Naive thymus-derived CD4-positive, alpha-beta T cell (primary cell): Measurements from ENCODE around the gene THG1L. TPM values are rescaled to one million over a fixed set of nuclear protein-coding genes. Genes with fewer than 3 reads are reported as not detected.

Experiments
- ATAC-seq: fragments of 150-1000 bp; cut with Tn5 transposase; 2 replicates; pipeline ENCODE4 v1.10.0; 2021; ENCODE audit warnings: mild to moderate bottlenecking, moderate library complexity
- CTCF ChIA-PET: fragments of 350-600 bp; sonication (Branson Sonifier 250); formaldehyde crosslinking; loops from one replicate; lab custom pipeline; 2021; ENCODE audit warnings: antibody characterized with exemption; lab: Charles Lee
- POLR2A ChIA-PET: fragments of 350-600 bp; sonication (Branson Sonifier 250); formaldehyde crosslinking; loops from one replicate; lab custom pipeline; 2021; ENCODE audit warnings: antibody characterized with exemption, inconsistent platforms; lab: Charles Lee
- DNase-seq, 9 donors: peaks; one replicate each; pipeline versions ENCODE4 v3.0.0 to v3.0.0-alpha.2; 2020 to 2022; ENCODE audit warnings: mixed read lengths in 1 of 9
- H3K27ac ChIP-seq: one replicate; pipeline ENCODE4 v1.7.0; 2013; ENCODE audit warnings: mild to moderate bottlenecking, low read depth, low read length, moderate library complexity
- H3K27me3 ChIP-seq, 2 donors: one replicate each; pipeline ENCODE4 v1.7.0; 2013; ENCODE audit warnings: low read length in 2 of 2, mild to moderate bottlenecking in 2 of 2, moderate library complexity in 2 of 2; ENCODE audit not compliant: control insufficient read depth in 2 of 2, insufficient read depth in 2 of 2
- H3K36me3 ChIP-seq, 3 experiments: 1 replicate in 2 of 3; 2 replicates in 1 of 3; pipeline ENCODE4 v1.7.0; 2013; ENCODE audit warnings: low read length in 3 of 3, mild to moderate bottlenecking in 3 of 3, moderate library complexity in 1 of 3; ENCODE audit not compliant: insufficient read depth in 3 of 3, control insufficient read depth in 2 of 3
- H3K4me1 ChIP-seq, 2 donors: one replicate each; pipeline ENCODE4 v1.7.0; 2013; ENCODE audit warnings: low read length in 2 of 2, mild to moderate bottlenecking in 2 of 2, moderate library complexity in 1 of 2; ENCODE audit not compliant: control insufficient read depth in 2 of 2, insufficient read depth in 2 of 2
- H3K4me3 ChIP-seq: 2 replicates; pipeline ENCODE4 v1.7.0; 2013; ENCODE audit warnings: mild to moderate bottlenecking, low read length
- H3K9me3 ChIP-seq, 3 experiments: 1 replicate in 2 of 3; 2 replicates in 1 of 3; pipeline ENCODE4 v1.7.0; 2013; ENCODE audit warnings: low read length in 3 of 3; ENCODE audit not compliant: control insufficient read depth in 2 of 3
- H3K27ac Mint-ChIP-seq, 9 donors: one replicate each; pipeline ENCODE4 v1.8.0; 2020 to 2022; ENCODE audit warnings: mixed read lengths in 9 of 9, mild to moderate bottlenecking in 8 of 9, moderate library complexity in 5 of 9, inconsistent platforms in 2 of 9
- H3K27me3 Mint-ChIP-seq, 5 donors: one replicate each; pipeline ENCODE4 v1.8.0; 2021 to 2022; ENCODE audit warnings: mixed read lengths in 5 of 5, mild to moderate bottlenecking in 1 of 5
- H3K36me3 Mint-ChIP-seq, 5 donors: one replicate each; pipeline ENCODE4 v1.8.0; 2020 to 2022; ENCODE audit warnings: mixed read lengths in 5 of 5, mild to moderate bottlenecking in 3 of 5, inconsistent platforms in 1 of 5
- H3K4me1 Mint-ChIP-seq, 7 donors: one replicate each; pipeline ENCODE4 v1.8.0; 2020 to 2022; ENCODE audit warnings: mixed read lengths in 7 of 7, mild to moderate bottlenecking in 3 of 7, inconsistent platforms in 1 of 7
- H3K4me3 Mint-ChIP-seq, 10 donors: one replicate each; pipeline ENCODE4 v1.8.0; 2020 to 2022; ENCODE audit warnings: mild to moderate bottlenecking in 10 of 10, mixed read lengths in 10 of 10, moderate library complexity in 6 of 10, inconsistent platforms in 2 of 10
- H3K9me3 Mint-ChIP-seq, 11 donors: one replicate each; pipeline ENCODE4 v1.8.0; 2020 to 2022; ENCODE audit warnings: mixed read lengths in 11 of 11, mild to moderate bottlenecking in 4 of 11, inconsistent platforms in 1 of 11, moderate library complexity in 1 of 11
- intact Hi-C, 2 donors: fragments of 100-400 bp; cut with micrococcal nuclease; formaldehyde crosslinking; loops; one replicate each; pipeline ENCODE4 v1.15.1; 2023
- polyA plus RNA-seq, 2 donors: library from polyadenylated mRNA; unstranded; fragments of 300-500 nt; fragmentation: Illumina TruSeq; gene quantifications; one replicate each; pipeline ENCODE4 v1.2.3, GENCODE V29; 2021
- total RNA-seq, 6 experiments: library from RNA in 5 of 6; stranded (reverse) in 5 of 6; gene quantifications; 1 replicate in 5 of 6; 2 replicates in 1 of 6; pipeline ENCODE4 v1.2.3 and lab custom pipeline; 2021 to 2026

THG1L gene
- total and polyA plus RNA-seq, 7 experiments from 2014 or later, result 4.6 to 17.4 (median 7.0) TPM

GRCh38 chr5:157732130-157732514 lies 902 bp downstream of the THG1L start:
- H3K36me3 Mint-ChIP-seq, result peaks cover 0 to 22% (median 10%) of the 10 kb centered on the region in 5 donors
- H3K4me3 Mint-ChIP-seq, result peak overlapping the region; percentile 87 to 99 (median 97)
- intact Hi-C loops, result loop anchor here in 1 of 2 donors (5.0 kb wide), 1 partner anchor 160 kb away; no protein-coding TSS in a partner anchor
- peak overlapping the region in 7 of 9 donors; percentile 89 to 98 (median 93) for H3K27ac Mint-ChIP-seq
- no peak for DNase-seq
- peak overlapping the region; percentile 73 for H3K4me3 ChIP-seq
- peaks cover 9 to 26% (median 23%) of the 10 kb centered on the region in 7 donors for H3K4me1 Mint-ChIP-seq
- peaks cover 3 to 7% of the 10 kb centered on the region in 2 donors for H3K4me1 ChIP-seq
- peaks cover 0 to 12% (median 0%) of the 10 kb centered on the region in 3 experiments for H3K36me3 ChIP-seq
- no peaks in the 10 kb centered on the region for H3K27me3 ChIP-seq
- peak overlapping the region; percentile 73 for H3K27ac ChIP-seq
- ChIA-PET CTCF (interaction anchor here (2.5 kb wide), 1 partner anchor 12 kb away, joined by 19 read pairs; the partner anchor contains the start of gene LSM11), POLR2A (interaction anchor here (1.0 kb wide), 1 partner anchor 524 kb away, joined by 3 read pairs; no protein-coding TSS in a partner anchor)
- no peaks in the 10 kb centered on the region for H3K9me3 ChIP-seq
- ATAC-seq, result no peak
- H3K27me3 Mint-ChIP-seq, result no peaks in the 10 kb centered on the region
- peaks cover 0 to 1% (median 0%) of the 10 kb centered on the region in 11 donors for H3K9me3 Mint-ChIP-seq

GRCh38 chr5:157732596-157733262 lies 1.5 kb downstream of the THG1L start:
- Histone ChIP-seq H3K36me3 (peaks cover 0 to 14% (median 0%) of the 10 kb centered on the region in 3 experiments), H3K4me1 (peaks cover 3 to 7% of the 10 kb centered on the region in 2 donors), H3K4me3 (no peak overlapping the region), H3K9me3 (no peaks in the 10 kb centered on the region), H3K27ac (no peak overlapping the region), H3K27me3 (no peaks in the 10 kb centered on the region)
- DNase-seq (no peak), ATAC-seq (no peak)
- H3K4me3 Mint-ChIP-seq, result peak overlapping the region in 9 of 10 donors; percentile 20 to 99 (median 87)
- POLR2A ChIA-PET, result no interaction called here
- peaks cover 0 to 26% (median 12%) of the 10 kb centered on the region in 5 donors for H3K36me3 Mint-ChIP-seq
- H3K27ac Mint-ChIP-seq, result peak overlapping the region in 4 of 9 donors; percentile 38 to 92 (median 64)
- peaks cover 0 to 1% (median 0%) of the 10 kb centered on the region in 11 donors for H3K9me3 Mint-ChIP-seq
- H3K27me3 Mint-ChIP-seq, result no peaks in the 10 kb centered on the region
- intact Hi-C loops, result loop anchor here in 1 of 2 donors (5.0 kb wide), 1 partner anchor 160 kb away; no protein-coding TSS in a partner anchor
- CTCF ChIA-PET, result interaction anchor here (2.5 kb wide), 1 partner anchor 11 kb away, joined by 19 read pairs; the partner anchor contains the start of gene LSM11
- peaks cover 9 to 26% (median 23%) of the 10 kb centered on the region in 7 donors for H3K4me1 Mint-ChIP-seq

- DNase-seq (no peak), ATAC-seq (no peak)
- peak overlapping the region in 1 of 9 donors; percentile 66 for H3K27ac Mint-ChIP-seq
- peaks cover 3 to 7% of the 10 kb centered on the region in 2 donors for H3K4me1 ChIP-seq
- H3K27ac ChIP-seq, result no peak overlapping the region
- ChIA-PET CTCF (interaction anchor here (0.6 to 2.4 kb wide), 2 partner anchors 9 to 26 kb away, joined by 3 to 11 read pairs; partner anchors contain the start of gene LSM11), POLR2A (interaction anchor here (1.0 kb wide), 1 partner anchor 9 kb away, joined by 3 read pairs; the partner anchor contains the start of gene LSM11)
- H3K9me3 ChIP-seq, result no peaks in the 10 kb centered on the region
- H3K36me3 Mint-ChIP-seq, result peaks cover 0 to 33% (median 14%) of the 10 kb centered on the region in 5 donors
- intact Hi-C loops, result loop anchor here in 1 of 2 donors (5.0 kb wide), 1 partner anchor 162 kb away; no protein-coding TSS in a partner anchor
- H3K27me3 Mint-ChIP-seq, result no peaks in the 10 kb centered on the region
- peaks cover 0 to 28% (median 0%) of the 10 kb centered on the region in 3 experiments for H3K36me3 ChIP-seq
- H3K27me3 ChIP-seq, result no peaks in the 10 kb centered on the region
- no peak overlapping the region for H3K4me3 ChIP-seq
- H3K4me3 Mint-ChIP-seq, result no peak overlapping the region
- H3K9me3 Mint-ChIP-seq, result no peaks in the 10 kb centered on the region
- H3K4me1 Mint-ChIP-seq, result peaks cover 9 to 26% (median 23%) of the 10 kb centered on the region in 7 donors
These were observed 3.2 kb downstream of the THG1L start for GRCh38 chr5:157734436-157734835.

- no peak overlapping the region for H3K27ac ChIP-seq
- Mint-ChIP-seq H3K9me3 (no peaks in the 10 kb centered on the region), H3K4me3 (no peak overlapping the region), H3K27ac (no peak overlapping the region), H3K27me3 (no peaks in the 10 kb centered on the region), H3K4me1 (peaks cover 9 to 23% (median 20%) of the 10 kb centered on the region in 7 donors), H3K36me3 (peaks cover 0 to 34% (median 14%) of the 10 kb centered on the region in 5 donors)
- no peak overlapping the region for H3K4me3 ChIP-seq
- H3K9me3 ChIP-seq, result no peaks in the 10 kb centered on the region
- ATAC-seq (no peak), DNase-seq (no peak)
- H3K4me1 ChIP-seq, result peaks cover 3 to 4% of the 10 kb centered on the region in 2 donors
- intact Hi-C loops, result no loop called here
- no peaks in the 10 kb centered on the region for H3K27me3 ChIP-seq
- H3K36me3 ChIP-seq, result peaks cover 0 to 30% (median 0%) of the 10 kb centered on the region in 3 experiments
- POLR2A ChIA-PET, result no interaction called here
- CTCF ChIA-PET, result no interaction called here
These were observed 4.8 kb downstream of the THG1L start for GRCh38 chr5:157735991-157736390.

GRCh38 chr5:157739388-157740228 lies 8.4 kb downstream of the THG1L start:
- Histone ChIP-seq H3K4me3 (no peak overlapping the region), H3K36me3 (peaks cover 0 to 26% (median 0%) of the 10 kb centered on the region in 3 experiments), H3K4me1 (peaks cover 9 to 10% of the 10 kb centered on the region in 2 donors), H3K27me3 (no peaks in the 10 kb centered on the region), H3K27ac (no peak overlapping the region), H3K9me3 (no peaks in the 10 kb centered on the region)
- ChIA-PET CTCF (interaction anchor here (0.6 to 0.8 kb wide), 3 partner anchors 11 to 178 kb away, joined by 3 read pairs; no protein-coding TSS in a partner anchor), POLR2A (interaction anchor here (0.6 kb wide), 1 partner anchor 49 kb away, joined by 3 read pairs; no protein-coding TSS in a partner anchor)
- DNase-seq (no peak), ATAC-seq (no peak)
- H3K4me3 Mint-ChIP-seq, result no peak overlapping the region
- H3K27me3 Mint-ChIP-seq, result no peaks in the 10 kb centered on the region
- H3K4me1 Mint-ChIP-seq, result peaks cover 6 to 17% (median 13%) of the 10 kb centered on the region in 7 donors
- H3K27ac Mint-ChIP-seq, result no peak overlapping the region
- H3K36me3 Mint-ChIP-seq, result peaks cover 0 to 23% (median 13%) of the 10 kb centered on the region in 5 donors
- intact Hi-C loops, result loop anchor here (1.0 to 5.0 kb wide), 7 partner anchors 262 to 1523 kb away; partner anchors contain the start of genes CYFIP2 (in 1 of the 2) and UBLCP1 (in 1 of the 2)
- no peaks in the 10 kb centered on the region for H3K9me3 Mint-ChIP-seq
